Lower lobe of right lung (tissue), 2 donors: Measurements from ENCODE around the gene SLC39A3. TPM values are rescaled to one million over a fixed set of nuclear protein-coding genes. Genes with fewer than 3 reads are reported as not detected.

Experiments
- ATAC-seq, 2 donors: fragments of 200-7000 bp; cut with Tn5 transposase; one replicate each; pipeline ENCODE4 v1.9.1; 2020 to 2022; ENCODE audit warnings: mild to moderate bottlenecking in 2 of 2, moderate library complexity in 2 of 2
- DNase-seq: peaks from one replicate; pipeline ENCODE4 v3.0.0-alpha.2; 2020
- H3K27ac ChIP-seq: fragments of 200-600 bp; one replicate; pipeline ENCODE4 v1.8.0; 2022
- H3K27me3 ChIP-seq: fragments of 200-600 bp; one replicate; pipeline ENCODE4 v1.8.0; 2022; ENCODE audit warnings: low read depth
- H3K36me3 ChIP-seq: fragments of 200-600 bp; one replicate; pipeline ENCODE4 v1.8.0; 2022; ENCODE audit warnings: mild to moderate bottlenecking
- H3K4me1 ChIP-seq: fragments of 200-600 bp; one replicate; pipeline ENCODE4 v1.8.0; 2022
- H3K4me3 ChIP-seq: fragments of 200-600 bp; one replicate; pipeline ENCODE4 v1.8.0; 2022; ENCODE audit warnings: mild to moderate bottlenecking
- H3K9me3 ChIP-seq: fragments of 200-600 bp; one replicate; pipeline ENCODE4 v1.8.0; 2022
- CTCF ChIP-seq: fragments of 200-600 bp; IDR thresholded peaks from one replicate; pipeline ENCODE4 v1.8.0; 2022; ENCODE audit warnings: antibody characterized with exemption, mild to moderate bottlenecking
- intact Hi-C: fragments of 100-400 bp; cut with DNase I; formaldehyde crosslinking; loops from one replicate; pipeline ENCODE4 v1.11.0; 2022
- total RNA-seq: library from RNA; stranded (reverse); fragmentation: NEBNext Ultra II Directional; extraction: Animal tissue kit (Norgen Biotek cat#: 25700); gene quantifications from one replicate; pipeline ENCODE4 v1.2.1, GENCODE V29; 2021
- donor health status: DM: no; HTN: yes; CAD: no; lungs with severe emphysema.

Gene SLC39A3
- total RNA-seq, 1 donor from 2014 or later, result 24.4 TPM

GRCh38 chr19:2726904-2727639, 12.7 kb downstream of the SLC39A3 start:
- ATAC-seq (no peak), DNase-seq (no peak)
- no peak overlapping the region for H3K4me3 ChIP-seq
- no peak for TF ChIP-seq CTCF
- intact Hi-C loops, result no loop called here
- peaks cover 41% of the 10 kb centered on the region for H3K27me3 ChIP-seq
- peaks cover 9% of the 10 kb centered on the region for H3K4me1 ChIP-seq
- H3K9me3 ChIP-seq, result no peaks in the 10 kb centered on the region
- H3K27ac ChIP-seq, result no peak overlapping the region
- peaks cover 3% of the 10 kb centered on the region for H3K36me3 ChIP-seq

DNA sequence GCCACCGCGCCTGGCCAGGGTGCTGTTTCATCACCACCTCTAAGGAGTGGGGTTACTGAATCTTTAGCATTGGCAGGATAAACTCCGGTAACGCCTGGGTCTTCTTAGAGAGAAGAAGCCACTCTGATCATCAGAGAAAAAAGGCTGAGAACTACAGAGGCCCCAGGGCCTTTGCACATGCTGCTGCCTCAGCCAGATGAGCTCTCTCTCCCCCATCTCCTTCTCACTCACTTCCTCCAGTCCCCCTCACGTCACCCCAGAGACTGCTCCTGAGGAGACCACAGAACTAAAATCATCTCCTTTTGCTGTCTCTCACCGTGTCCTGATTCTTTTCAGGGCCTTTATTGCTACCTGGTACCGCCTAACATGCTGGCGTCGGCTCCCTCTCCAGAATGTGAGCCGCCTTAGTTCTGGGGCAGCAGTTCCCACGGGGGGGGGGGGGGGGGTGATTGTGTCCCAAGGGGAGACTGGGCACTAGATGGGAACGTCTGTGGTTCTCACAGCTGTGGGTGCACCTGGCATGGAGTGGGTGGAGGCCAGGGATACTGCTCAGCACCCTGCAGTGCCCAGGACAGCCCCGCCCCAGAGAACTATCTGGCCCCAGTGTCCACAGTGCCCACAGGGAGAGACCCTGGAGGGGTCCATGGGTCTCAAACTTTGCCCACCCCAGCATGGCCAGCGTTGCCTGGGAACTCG, 13.5 kb downstream of the SLC39A3 start:
- Histone ChIP-seq H3K4me1 (peaks cover 9% of the 10 kb centered on the region), H3K27me3 (peaks cover 48% of the 10 kb centered on the region), H3K27ac (no peak overlapping the region), H3K36me3 (no peaks in the 10 kb centered on the region), H3K9me3 (no peaks in the 10 kb centered on the region), H3K4me3 (no peak overlapping the region)
- intact Hi-C loops, result no loop called here
- DNase-seq, result no peak
- no peak for TF ChIP-seq CTCF
- no peak for ATAC-seq

DNA sequence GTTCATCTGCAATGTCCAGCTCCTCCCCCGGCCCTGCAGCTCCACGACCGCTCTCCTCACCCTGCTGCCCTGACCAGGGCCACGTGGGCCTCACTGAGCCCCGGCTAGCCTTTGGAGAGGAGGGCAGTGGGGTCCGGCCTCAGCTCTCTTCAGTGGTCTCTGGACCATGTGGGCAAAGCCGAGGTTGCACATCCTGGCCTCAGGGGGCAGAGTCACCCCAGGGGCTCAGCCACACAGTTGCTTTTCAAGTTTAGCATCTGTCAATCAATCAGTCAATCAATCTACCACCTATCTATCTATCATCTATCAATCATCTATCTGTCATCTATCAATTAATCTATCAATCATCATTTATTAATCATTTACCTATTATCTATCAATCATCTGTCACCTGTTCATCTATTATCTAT, 15.7 kb downstream of the SLC39A3 start:
- Histone ChIP-seq H3K4me3 (no peak overlapping the region), H3K27ac (no peak overlapping the region), H3K4me1 (peaks cover 9% of the 10 kb centered on the region), H3K36me3 (no peaks in the 10 kb centered on the region), H3K27me3 (peaks cover 61% of the 10 kb centered on the region), H3K9me3 (no peaks in the 10 kb centered on the region)
- TF ChIP-seq CTCF, result no peak
- intact Hi-C loops, result no loop called here
- ATAC-seq, result no peak
- DNase-seq, result no peak

DNA sequence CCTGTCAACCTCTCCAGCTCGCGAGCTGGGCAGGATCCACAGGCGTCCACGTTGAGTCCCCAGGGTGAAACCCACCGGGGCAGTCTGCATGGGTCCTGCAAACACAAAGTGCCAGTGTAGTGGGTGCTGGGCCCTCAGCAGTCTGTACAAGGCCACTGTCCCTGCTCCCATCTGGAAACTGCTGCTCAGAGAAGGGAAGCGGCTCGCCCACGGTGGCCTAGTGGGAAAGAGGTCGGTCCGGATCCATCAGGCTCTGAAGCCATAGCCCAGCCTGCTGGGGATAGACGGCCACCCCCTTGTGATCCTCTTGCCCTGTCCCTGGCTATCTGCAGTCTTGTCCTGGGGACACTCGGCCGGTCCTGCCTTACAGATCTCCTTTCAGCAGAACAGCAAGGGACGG, 16.1 kb downstream of the SLC39A3 start:
- ATAC-seq (no peak), DNase-seq (no peak)
- Histone ChIP-seq H3K4me1 (peaks cover 9% of the 10 kb centered on the region), H3K27ac (no peak overlapping the region), H3K27me3 (peaks cover 65% of the 10 kb centered on the region), H3K4me3 (no peak overlapping the region), H3K36me3 (no peaks in the 10 kb centered on the region), H3K9me3 (no peaks in the 10 kb centered on the region)
- no peak for TF ChIP-seq CTCF
- intact Hi-C loops, result no loop called here

GRCh38 chr19:2723345-2723715, 16.5 kb downstream of the SLC39A3 start:
- Histone ChIP-seq H3K4me3 (no peak overlapping the region), H3K36me3 (no peaks in the 10 kb centered on the region), H3K9me3 (no peaks in the 10 kb centered on the region), H3K27ac (no peak overlapping the region), H3K27me3 (peaks cover 68% of the 10 kb centered on the region), H3K4me1 (peaks cover 9% of the 10 kb centered on the region)
- DNase-seq, result no peak
- intact Hi-C loops, result no loop called here
- no peak for ATAC-seq
- no peak for TF ChIP-seq CTCF
